Stimulated activated CD4-positive, alpha-beta T cell treated with anti-CD3 and anti-CD28 coated beads, Interleukin-15, amount 100 ng/mL, for 1 hour (primary cell): ENCODE measurements around the gene SDHB.

Experiments used
- DNase-seq, 2 donors: peaks; one replicate each; pipeline ENCODE4 v3.0.0-alpha.2; 2020; ENCODE audit warnings: low read depth in 1 of 2, low spot score in 1 of 2

SDHB gene

GRCh38 chr1:17053685-17054410 lies at the start of gene SDHB:
SDHB (minus strand) TSS chr1:17054032; CDS start chr1:17054019, 13 bp downstream.
- DNase-seq: peak; percentile 98 to 99

- DNase-seq: no peak
Observed at GRCh38 chr1:17102232-17102631, 48.4 kb upstream of the SDHB start.

GRCh38 chr1:17101261-17101660 lies 47.4 kb upstream of the SDHB start:
- DNase-seq: no peak

GRCh38 chr1:17099616-17100340 lies 45.9 kb upstream of the SDHB start:
- DNase-seq: no peak

GRCh38 chr1:17098446-17099317 lies 44.9 kb upstream of the SDHB start:
- no peak for DNase-seq

GRCh38 chr1:17097787-17098186 lies 44.0 kb upstream of the SDHB start:
- DNase-seq: no peak

- DNase-seq: no peak
Observed at GRCh38 chr1:17097147-17097546, 43.3 kb upstream of the SDHB start.

- DNase-seq: no peak
Observed at GRCh38 chr1:17096584-17096983, 42.8 kb upstream of the SDHB start.

- no peak for DNase-seq
Observed at GRCh38 chr1:17095141-17095540, 41.3 kb upstream of the SDHB start.

- no peak for DNase-seq
Observed at GRCh38 chr1:17094664-17095063, 40.8 kb upstream of the SDHB start.

- DNase-seq: no peak
Observed at GRCh38 chr1:17093822-17094393, 40.1 kb upstream of the SDHB start.

GRCh38 chr1:17091252-17091651 lies 37.4 kb upstream of the SDHB start:
- no peak for DNase-seq

- DNase-seq: no peak
Observed at GRCh38 chr1:17089506-17089905, 35.7 kb upstream of the SDHB start.

- no peak for DNase-seq
Observed at GRCh38 chr1:17086751-17087150, 32.9 kb upstream of the SDHB start.

GRCh38 chr1:17084787-17085186 lies 31.0 kb upstream of the SDHB start:
- DNase-seq: no peak

GRCh38 chr1:17082761-17083160 lies 28.9 kb upstream of the SDHB start:
- DNase-seq: no peak

GRCh38 chr1:17081439-17081838 lies 27.6 kb upstream of the SDHB start:
- no peak for DNase-seq

GRCh38 chr1:17080880-17081279 lies 27.0 kb upstream of the SDHB start:
- no peak for DNase-seq

GRCh38 chr1:17080085-17080759 lies 26.4 kb upstream of the SDHB start:
- no peak for DNase-seq

- DNase-seq: no peak
Observed at GRCh38 chr1:17078991-17079868, 25.4 kb upstream of the SDHB start.
